NT2/D1 (cell line): ENCODE measurements around the gene ATP8B1.

Experiments
- SUZ12 ChIP-seq: IDR thresholded peaks from 2 replicates; pipeline ENCODE4 v1.6.1; 2011; ENCODE audit not compliant: insufficient read length, insufficient read depth; ENCODE audit errors: extremely low read depth
- YY1 ChIP-seq: IDR thresholded peaks from 2 replicates; pipeline ENCODE4 v1.6.1; 2011; ENCODE audit not compliant: insufficient read length, insufficient read depth
- ZNF274 ChIP-seq: IDR thresholded peaks from 2 replicates; pipeline ENCODE4 v1.6.1; 2011; ENCODE audit warnings: mild to moderate bottlenecking, low read depth, low read length

DNA sequence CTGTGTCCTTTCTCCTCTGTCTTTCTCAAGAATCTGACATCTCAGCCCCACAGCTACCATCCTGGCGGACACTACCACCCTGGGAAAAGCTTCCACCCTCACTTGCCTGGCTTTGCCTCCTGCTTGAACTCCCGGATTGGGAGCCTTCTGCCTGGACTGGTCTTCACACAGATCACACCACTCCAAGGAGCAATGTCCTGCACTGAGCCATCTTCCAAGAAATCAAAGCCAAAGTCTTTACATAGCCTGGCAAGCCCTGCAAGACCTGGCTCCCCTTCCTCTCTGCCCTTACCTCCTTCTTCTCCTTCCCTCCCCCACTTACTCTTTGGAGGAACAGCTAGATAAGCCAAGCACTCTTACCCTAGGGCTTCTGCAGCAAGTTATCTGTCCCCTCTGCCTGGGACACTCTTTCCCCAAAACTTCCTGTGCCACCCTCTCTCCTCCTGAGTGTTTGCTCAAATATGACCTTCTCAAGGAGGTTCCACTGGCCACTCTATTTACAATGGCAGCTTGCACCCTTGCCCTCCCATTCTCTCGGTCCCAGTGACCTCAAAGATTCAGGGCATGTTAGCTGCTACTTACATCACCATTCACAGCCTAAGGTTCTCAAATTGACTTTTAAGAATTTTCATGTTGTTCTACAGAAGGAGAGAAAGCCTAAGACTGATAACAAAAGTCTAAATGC is 9.7 kb downstream of the ATP8B1 start:
- TF ChIP-seq ZNF274 (no peak), SUZ12 (no peak), YY1 (no peak)
